H9 (cell line): Measurements from ENCODE around the gene ENOPH1. TPM values are rescaled to one million over a fixed set of nuclear protein-coding genes. Genes with fewer than 3 reads are reported as not detected.

Experiments used
- DNase-seq: peaks from one replicate; pipeline ENCODE4 v3.0.0-alpha.2; 2017
- H2AFZ ChIP-seq: one replicate; pipeline ENCODE4 v1.6.1; 2013; ENCODE audit warnings: mild to moderate bottlenecking, low read length, control low read depth, moderate library complexity
- H2AK5ac ChIP-seq: 2 replicates; pipeline ENCODE4 v1.6.1; 2013; ENCODE audit warnings: low read length, control low read depth, mixed read lengths; ENCODE audit not compliant: insufficient read length
- H2BK120ac ChIP-seq: one replicate; pipeline ENCODE4 v1.6.1; 2013; ENCODE audit warnings: low read depth, mild to moderate bottlenecking, low read length, control low read depth, inconsistent platforms; ENCODE audit not compliant: poor library complexity, severe bottlenecking
- H2BK12ac ChIP-seq: 2 replicates; pipeline ENCODE4 v1.6.1; 2013; ENCODE audit warnings: low read length, control low read depth, mixed read lengths, low read depth; ENCODE audit not compliant: insufficient read length
- H2BK15ac ChIP-seq: 2 replicates; pipeline ENCODE4 v1.6.1; 2013; ENCODE audit warnings: low read depth, low read length, control low read depth
- H2BK20ac ChIP-seq: one replicate; pipeline ENCODE4 v1.6.1; 2013; ENCODE audit warnings: low read depth, mild to moderate bottlenecking, low read length, control low read depth, inconsistent platforms; ENCODE audit not compliant: poor library complexity, severe bottlenecking
- H2BK5ac ChIP-seq: 2 replicates; pipeline ENCODE4 v1.6.1; 2013; ENCODE audit warnings: low read length, control low read depth, mixed read lengths; ENCODE audit not compliant: insufficient read length
- H3K14ac ChIP-seq: 2 replicates; pipeline ENCODE4 v1.6.1; 2013; ENCODE audit warnings: low read length, control low read depth; ENCODE audit not compliant: insufficient read depth
- H3K18ac ChIP-seq: 2 replicates; pipeline ENCODE4 v1.6.1; 2013; ENCODE audit warnings: low read depth, mild to moderate bottlenecking, mixed read lengths, low read length, control low read depth; ENCODE audit not compliant: insufficient read length
- H3K23ac ChIP-seq: 2 replicates; pipeline ENCODE4 v1.6.1; 2013; ENCODE audit warnings: low read length, control low read depth, mixed read lengths, low read depth; ENCODE audit not compliant: insufficient read length
- H3K23me2 ChIP-seq: 2 replicates; pipeline ENCODE4 v1.6.1; 2013; ENCODE audit warnings: low read depth, mild to moderate bottlenecking, mixed read lengths, low read length, control low read depth; ENCODE audit not compliant: insufficient read length, poor library complexity, severe bottlenecking
- H3K27ac ChIP-seq: 2 replicates; pipeline ENCODE4 v1.5.1; 2013; ENCODE audit warnings: low read length, control low read depth, mixed read lengths, low read depth; ENCODE audit not compliant: insufficient read length
- H3K27me3 ChIP-seq: 2 replicates; pipeline ENCODE4 v1.6.1; 2013; ENCODE audit warnings: low read length, control low read depth, inconsistent platforms; ENCODE audit not compliant: insufficient read depth
- H3K4ac ChIP-seq: 2 replicates; pipeline ENCODE4 v1.6.1; 2013; ENCODE audit warnings: low read depth, mild to moderate bottlenecking, control low read depth, inconsistent platforms, low read length, moderate library complexity
- H3K4me1 ChIP-seq: 2 replicates; pipeline ENCODE4 v1.6.1; 2013; ENCODE audit warnings: low read length, control low read depth, inconsistent platforms; ENCODE audit not compliant: insufficient read depth
- H3K4me2 ChIP-seq: 2 replicates; pipeline ENCODE4 v1.6.1; 2013; ENCODE audit warnings: low read length, control low read depth, mixed read lengths; ENCODE audit not compliant: insufficient read length, insufficient read depth
- H3K56ac ChIP-seq: 2 replicates; pipeline ENCODE4 v1.6.1; 2013; ENCODE audit warnings: low read depth, mild to moderate bottlenecking, mixed read lengths, low read length, control low read depth; ENCODE audit not compliant: insufficient read length
- H3K79me1 ChIP-seq: 2 replicates; pipeline ENCODE4 v1.6.1; 2013; ENCODE audit warnings: low read depth, mild to moderate bottlenecking, moderate library complexity, low read length, control low read depth, inconsistent platforms; ENCODE audit not compliant: insufficient read depth, poor library complexity, severe bottlenecking
- H3K79me2 ChIP-seq: 2 replicates; pipeline ENCODE4 v1.6.1; 2013; ENCODE audit warnings: low read length, control low read depth, inconsistent platforms; ENCODE audit not compliant: insufficient read depth
- H3K9ac ChIP-seq: 2 replicates; pipeline ENCODE4 v1.6.1; 2013; ENCODE audit warnings: low read length, control low read depth, mixed read lengths; ENCODE audit not compliant: insufficient read length; ENCODE audit errors: extremely low read depth
- H3K9me3 ChIP-seq: one replicate; pipeline ENCODE4 v1.6.1; 2013; ENCODE audit warnings: low read depth, low read length, inconsistent platforms; ENCODE audit not compliant: control insufficient read depth
- H3T11ph ChIP-seq: one replicate; pipeline ENCODE4 v1.6.1; 2013; ENCODE audit warnings: mild to moderate bottlenecking, low read length, control low read depth, inconsistent platforms
- H4K20me1 ChIP-seq: one replicate; pipeline ENCODE4 v1.6.1; 2013; ENCODE audit not compliant: control insufficient read depth, insufficient read length, insufficient read depth
- H4K5ac ChIP-seq: 2 replicates; pipeline ENCODE4 v1.6.1; 2013; ENCODE audit warnings: low read depth, mild to moderate bottlenecking, mixed read lengths, low read length, control low read depth; ENCODE audit not compliant: insufficient read length
- H4K8ac ChIP-seq: replicated peaks from 2 replicates; pipeline ENCODE4 v1.6.1; 2013; ENCODE audit warnings: low read length, control low read depth, mixed read lengths, low read depth; ENCODE audit not compliant: insufficient read length
- H4K91ac ChIP-seq: 2 replicates; pipeline ENCODE4 v1.6.1; 2013; ENCODE audit warnings: low read depth, mild to moderate bottlenecking, moderate library complexity, mixed read lengths, low read length, control low read depth; ENCODE audit not compliant: insufficient read length
- H3K27ac Mint-ChIP-seq, 3 experiments: 2 replicates in 2 of 3; 3 replicates in 1 of 3; pipeline ENCODE4 v1.8.0; 2020 to 2021; ENCODE audit warnings: mixed read lengths in 3 of 3, mild to moderate bottlenecking in 1 of 3, moderate library complexity in 1 of 3
- H3K27me3 Mint-ChIP-seq: 2 replicates; pipeline ENCODE4 v1.8.0; 2021; ENCODE audit warnings: low read depth, mild to moderate bottlenecking, moderate library complexity, mixed read lengths
- H3K36me3 Mint-ChIP-seq, 3 experiments: 2 replicates in 2 of 3; 3 replicates in 1 of 3; pipeline ENCODE4 v1.8.0; 2020 to 2021; ENCODE audit warnings: low read depth in 3 of 3, mixed read lengths in 3 of 3; ENCODE audit not compliant: insufficient read depth in 1 of 3
- H3K4me1 Mint-ChIP-seq, 2 experiments: 2 replicates each; pipeline ENCODE4 v1.8.0; 2020; ENCODE audit warnings: mixed read lengths in 2 of 2
- H3K4me3 Mint-ChIP-seq, 2 experiments: 2 replicates in 1 of 2; 3 replicates in 1 of 2; pipeline ENCODE4 v1.8.0; 2020 to 2021; ENCODE audit warnings: mild to moderate bottlenecking in 2 of 2, mixed read lengths in 2 of 2, moderate library complexity in 1 of 2
- H3K9me3 Mint-ChIP-seq, 2 experiments: 2 replicates in 1 of 2; 3 replicates in 1 of 2; pipeline ENCODE4 v1.8.0; 2020; ENCODE audit warnings: mild to moderate bottlenecking in 2 of 2, mixed read lengths in 2 of 2, moderate library complexity in 1 of 2
- CTCF ChIP-seq: fragments of 200-600 bp; sonication (generic); conservative IDR thresholded peaks from 3 replicates; pipeline ENCODE4 v1.8.0; 2021; ENCODE audit warnings: antibody characterized with exemption, mild to moderate bottlenecking
- WGBS: extraction: QIAGEN DNeasy Blood & Tissue Kit; methylation state at CpG from one replicate; pipeline ENCODE4 v1.1.7; 2013; ENCODE audit warnings: missing lambda C conversion rate, low lambda C conversion rate, mixed read lengths; ENCODE audit not compliant: insufficient read length; ENCODE audit errors: extremely low coverage; 5-methylcytosine and 5-hydroxymethylcytosine counted together
- total RNA-seq: library from RNA; stranded (reverse); gene quantifications from 2 replicates; pipeline ENCODE4 v1.2.1, GENCODE V29; 2021

ENOPH1 gene
- total RNA-seq, 1 experiment from 2014 or later: 62.4 TPM

DNA sequence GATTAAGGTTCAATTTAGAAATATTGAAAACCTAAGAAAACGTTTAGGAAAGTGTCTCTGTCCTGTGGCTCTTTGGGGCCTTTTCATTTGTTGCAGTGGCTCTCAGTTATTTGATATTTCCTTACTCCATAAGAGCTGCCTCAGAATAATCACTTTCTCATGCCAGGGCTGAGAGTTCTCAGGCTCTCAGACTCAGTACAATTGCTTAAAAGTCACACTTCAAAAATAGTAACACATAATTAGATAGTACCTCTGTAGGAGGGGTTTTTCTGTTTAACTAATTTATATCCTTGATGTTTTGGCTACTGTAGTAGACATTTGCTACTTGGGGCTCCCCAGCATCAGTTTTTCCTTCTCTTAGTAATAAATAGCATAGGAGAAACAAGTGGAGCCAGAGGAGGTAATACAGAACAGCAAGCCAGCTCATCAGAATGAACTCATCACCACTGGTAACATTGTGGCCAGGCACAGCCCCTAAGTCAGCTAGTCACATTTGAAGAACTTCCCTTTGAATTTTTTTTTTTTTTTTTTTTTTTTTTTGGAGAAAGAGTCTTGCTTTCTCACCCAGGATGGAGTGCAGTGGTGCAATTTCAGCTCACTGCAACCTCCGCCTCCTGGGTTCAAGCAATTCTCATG is 48.6 kb upstream of the ENOPH1 start:
- no peak overlapping the region for H3K27ac Mint-ChIP-seq
- no peaks in the 10 kb centered on the region for H3K23me2 ChIP-seq
- no peak overlapping the region for H3K4ac ChIP-seq
- TF ChIP-seq CTCF: no peak
- WGBS: no CpG with 5 or more reads among the region's 2 CpGs
- H3K4me1 ChIP-seq: no peaks in the 10 kb centered on the region
- H2BK20ac ChIP-seq: no peak overlapping the region
- H3K9me3 Mint-ChIP-seq: peaks cover 15 to 20% of the 10 kb centered on the region in 2 experiments
- H3K79me2 ChIP-seq: no peaks in the 10 kb centered on the region
- no peak overlapping the region for H2BK120ac ChIP-seq
- H3K9ac ChIP-seq: no peak overlapping the region
- H3K27ac ChIP-seq: no peak overlapping the region
- no peak for DNase-seq
- no peak overlapping the region for H3T11ph ChIP-seq
- no peak overlapping the region for H3K56ac ChIP-seq
- H4K5ac ChIP-seq: no peak overlapping the region
- no peak overlapping the region for H2AFZ ChIP-seq
- H3K9me3 ChIP-seq: no peaks in the 10 kb centered on the region
- H3K27me3 Mint-ChIP-seq: no peaks in the 10 kb centered on the region
- H3K4me1 Mint-ChIP-seq: peaks cover 0 to 4% of the 10 kb centered on the region in 2 experiments; a peak in 1 of 4 replicates
- no peak overlapping the region for H3K14ac ChIP-seq
- H4K20me1 ChIP-seq: no peaks in the 10 kb centered on the region
- no peak overlapping the region for H2BK12ac ChIP-seq
- peaks cover 6 to 25% (median 16%) of the 10 kb centered on the region in 3 experiments; a peak in 6 of 7 replicates for H3K36me3 Mint-ChIP-seq
- no peaks in the 10 kb centered on the region for H3K79me1 ChIP-seq
- H4K8ac ChIP-seq: no peak overlapping the region
- no peak overlapping the region for H3K4me3 Mint-ChIP-seq
- no peak overlapping the region for H3K18ac ChIP-seq
- no peak overlapping the region for H2BK15ac ChIP-seq
- H2AK5ac ChIP-seq: no peak overlapping the region
- H3K23ac ChIP-seq: no peak overlapping the region
- no peak overlapping the region for H2BK5ac ChIP-seq
- H4K91ac ChIP-seq: no peak overlapping the region
- no peak overlapping the region for H3K4me2 ChIP-seq
- H3K27me3 ChIP-seq: no peaks in the 10 kb centered on the region
